ENCODE data around the gene CBY2. TPM values are rescaled to one million over a fixed set of nuclear protein-coding genes. Genes with fewer than 3 reads are reported as not detected.

Gene CBY2
- total and polyA plus RNA-seq, 2 donors: 0.05 to 0.07 TPM

- no peak for DNase-seq (ENCODE audit: low read depth in 6 of 9, low spot score in 9 of 9)
- Histone ChIP-seq H3K4me1 (ENCODE audit: control insufficient read depth in 2 of 2, insufficient read depth in 2 of 2, low read length in 2 of 2) (no peaks in the 10 kb centered on the region), H3K9me3 (ENCODE audit: control insufficient read depth in 2 of 2, insufficient read depth in 1 of 2, low read length in 1 of 2) (no peaks in the 10 kb centered on the region), H3K36me3 (ENCODE audit: control insufficient read depth in 2 of 2, insufficient read depth in 2 of 2, low read length in 1 of 2) (no peaks in the 10 kb centered on the region), H3K4me3 (ENCODE audit: low read length in 2 of 2) (no peak overlapping the region), H3K27me3 (ENCODE audit: control insufficient read depth in 2 of 2, insufficient read depth in 1 of 2, low read length in 1 of 2) (peaks cover 0 to 2% of the 10 kb centered on the region in 2 donors), H3K27ac (ENCODE audit: low read depth in 1 of 2, low read length in 1 of 2) (no peak overlapping the region)
- WGBS: 78% methylated on average over 5 of the region's 5 CpGs
These were observed 19.1 kb downstream of the CBY2 start for GRCh38 chr13:45721203-45721731.

- no peak for DNase-seq (ENCODE audit: low read depth in 6 of 9, low spot score in 9 of 9)
- no peak overlapping the region for H3K27ac ChIP-seq (ENCODE audit: low read depth in 1 of 2, low read length in 1 of 2)
- no peaks in the 10 kb centered on the region for H3K9me3 ChIP-seq (ENCODE audit: control insufficient read depth in 2 of 2, insufficient read depth in 1 of 2, low read length in 1 of 2)
- peaks cover 0 to 2% of the 10 kb centered on the region in 2 donors for H3K27me3 ChIP-seq (ENCODE audit: control insufficient read depth in 2 of 2, insufficient read depth in 1 of 2, low read length in 1 of 2)
- H3K4me1 ChIP-seq (ENCODE audit: control insufficient read depth in 2 of 2, insufficient read depth in 2 of 2, low read length in 2 of 2): no peaks in the 10 kb centered on the region
- 94% methylated on average over 2 of the region's 2 CpGs for WGBS
- H3K36me3 ChIP-seq (ENCODE audit: control insufficient read depth in 2 of 2, insufficient read depth in 2 of 2, low read length in 1 of 2): no peaks in the 10 kb centered on the region
- H3K4me3 ChIP-seq (ENCODE audit: low read length in 2 of 2): no peak overlapping the region
These were observed 21.7 kb downstream of the CBY2 start for GRCh38 chr13:45723798-45724197.

- H3K27ac ChIP-seq (ENCODE audit: low read depth in 1 of 2, low read length in 1 of 2): no peak overlapping the region
- no peaks in the 10 kb centered on the region for H3K27me3 ChIP-seq (ENCODE audit: control insufficient read depth in 2 of 2, insufficient read depth in 1 of 2, low read length in 1 of 2)
- H3K4me1 ChIP-seq (ENCODE audit: control insufficient read depth in 2 of 2, insufficient read depth in 2 of 2, low read length in 2 of 2): no peaks in the 10 kb centered on the region
- H3K36me3 ChIP-seq (ENCODE audit: control insufficient read depth in 2 of 2, insufficient read depth in 2 of 2, low read length in 1 of 2): no peaks in the 10 kb centered on the region
- H3K4me3 ChIP-seq (ENCODE audit: low read length in 2 of 2): no peak overlapping the region
- DNase-seq (ENCODE audit: low read depth in 6 of 9, low spot score in 9 of 9): peak in 4 of 9 donors; percentile 6 to 27 (median 12)
- no peaks in the 10 kb centered on the region for H3K9me3 ChIP-seq (ENCODE audit: control insufficient read depth in 2 of 2, insufficient read depth in 1 of 2, low read length in 1 of 2)
- 69% methylated on average over 6 of the region's 6 CpGs for WGBS
These were observed 26.6 kb downstream of the CBY2 start for GRCh38 chr13:45728759-45729158.

GRCh38 chr13:45731455-45731854 is 29.3 kb downstream of the CBY2 start:
- H3K4me3 ChIP-seq (ENCODE audit: low read length in 2 of 2): no peak overlapping the region
- H3K36me3 ChIP-seq (ENCODE audit: control insufficient read depth in 2 of 2, insufficient read depth in 2 of 2, low read length in 1 of 2): no peaks in the 10 kb centered on the region
- H3K27me3 ChIP-seq (ENCODE audit: control insufficient read depth in 2 of 2, insufficient read depth in 1 of 2, low read length in 1 of 2): no peaks in the 10 kb centered on the region
- no peaks in the 10 kb centered on the region for H3K4me1 ChIP-seq (ENCODE audit: control insufficient read depth in 2 of 2, insufficient read depth in 2 of 2, low read length in 2 of 2)
- 96% methylated on average over 3 of the region's 3 CpGs for WGBS
- no peaks in the 10 kb centered on the region for H3K9me3 ChIP-seq (ENCODE audit: control insufficient read depth in 2 of 2, insufficient read depth in 1 of 2, low read length in 1 of 2)
- DNase-seq (ENCODE audit: low read depth in 6 of 9, low spot score in 9 of 9): no peak
- H3K27ac ChIP-seq (ENCODE audit: low read depth in 1 of 2, low read length in 1 of 2): no peak overlapping the region

- no peaks in the 10 kb centered on the region for H3K27me3 ChIP-seq (ENCODE audit: control insufficient read depth in 2 of 2, insufficient read depth in 1 of 2, low read length in 1 of 2)
- 81% methylated on average over 5 of the region's 5 CpGs for WGBS
- no peak overlapping the region for H3K4me3 ChIP-seq (ENCODE audit: low read length in 2 of 2)
- H3K9me3 ChIP-seq (ENCODE audit: control insufficient read depth in 2 of 2, insufficient read depth in 1 of 2, low read length in 1 of 2): peaks cover 0 to 1% of the 10 kb centered on the region in 2 donors
- no peak for DNase-seq (ENCODE audit: low read depth in 6 of 9, low spot score in 9 of 9)
- no peaks in the 10 kb centered on the region for H3K36me3 ChIP-seq (ENCODE audit: control insufficient read depth in 2 of 2, insufficient read depth in 2 of 2, low read length in 1 of 2)
- H3K27ac ChIP-seq (ENCODE audit: low read depth in 1 of 2, low read length in 1 of 2): no peak overlapping the region
- H3K4me1 ChIP-seq (ENCODE audit: control insufficient read depth in 2 of 2, insufficient read depth in 2 of 2, low read length in 2 of 2): no peaks in the 10 kb centered on the region
These were observed 30.8 kb downstream of the CBY2 start for GRCh38 chr13:45732916-45733315.

GRCh38 chr13:45733361-45733760 is 31.2 kb downstream of the CBY2 start:
- Histone ChIP-seq H3K4me3 (ENCODE audit: low read length in 2 of 2) (no peak overlapping the region), H3K36me3 (ENCODE audit: control insufficient read depth in 2 of 2, insufficient read depth in 2 of 2, low read length in 1 of 2) (no peaks in the 10 kb centered on the region), H3K27ac (ENCODE audit: low read depth in 1 of 2, low read length in 1 of 2) (no peak overlapping the region), H3K9me3 (ENCODE audit: control insufficient read depth in 2 of 2, insufficient read depth in 1 of 2, low read length in 1 of 2) (peaks cover 0 to 1% of the 10 kb centered on the region in 2 donors), H3K27me3 (ENCODE audit: control insufficient read depth in 2 of 2, insufficient read depth in 1 of 2, low read length in 1 of 2) (no peaks in the 10 kb centered on the region), H3K4me1 (ENCODE audit: control insufficient read depth in 2 of 2, insufficient read depth in 2 of 2, low read length in 2 of 2) (no peaks in the 10 kb centered on the region)
- DNase-seq (ENCODE audit: low read depth in 6 of 9, low spot score in 9 of 9): no peak
- WGBS: 97% methylated on average over 5 of the region's 5 CpGs

- H3K27me3 ChIP-seq (ENCODE audit: control insufficient read depth in 2 of 2, insufficient read depth in 1 of 2, low read length in 1 of 2): no peaks in the 10 kb centered on the region
- H3K9me3 ChIP-seq (ENCODE audit: control insufficient read depth in 2 of 2, insufficient read depth in 1 of 2, low read length in 1 of 2): peaks cover 0 to 1% of the 10 kb centered on the region in 2 donors
- no peak overlapping the region for H3K27ac ChIP-seq (ENCODE audit: low read depth in 1 of 2, low read length in 1 of 2)
- H3K4me1 ChIP-seq (ENCODE audit: control insufficient read depth in 2 of 2, insufficient read depth in 2 of 2, low read length in 2 of 2): no peaks in the 10 kb centered on the region
- WGBS: 11% methylated on average over 2 of the region's 2 CpGs
- no peaks in the 10 kb centered on the region for H3K36me3 ChIP-seq (ENCODE audit: control insufficient read depth in 2 of 2, insufficient read depth in 2 of 2, low read length in 1 of 2)
- no peak for DNase-seq (ENCODE audit: low read depth in 6 of 9, low spot score in 9 of 9)
- no peak overlapping the region for H3K4me3 ChIP-seq (ENCODE audit: low read length in 2 of 2)
These were observed 35.5 kb downstream of the CBY2 start for GRCh38 chr13:45737571-45738017.

GRCh38 chr13:45742985-45743384 is 40.9 kb downstream of the CBY2 start:
- no peak for DNase-seq (ENCODE audit: low read depth in 6 of 9, low spot score in 9 of 9)
- Histone ChIP-seq H3K36me3 (ENCODE audit: control insufficient read depth in 2 of 2, insufficient read depth in 2 of 2, low read length in 1 of 2) (no peaks in the 10 kb centered on the region), H3K4me1 (ENCODE audit: control insufficient read depth in 2 of 2, insufficient read depth in 2 of 2, low read length in 2 of 2) (no peaks in the 10 kb centered on the region), H3K4me3 (ENCODE audit: low read length in 2 of 2) (no peak overlapping the region), H3K9me3 (ENCODE audit: control insufficient read depth in 2 of 2, insufficient read depth in 1 of 2, low read length in 1 of 2) (no peaks in the 10 kb centered on the region), H3K27me3 (ENCODE audit: control insufficient read depth in 2 of 2, insufficient read depth in 1 of 2, low read length in 1 of 2) (no peaks in the 10 kb centered on the region), H3K27ac (ENCODE audit: low read depth in 1 of 2, low read length in 1 of 2) (no peak overlapping the region)
- WGBS: 81% methylated on average over 5 of the region's 5 CpGs

GRCh38 chr13:45744979-45745378 is 42.9 kb downstream of the CBY2 start:
- H3K4me3 ChIP-seq (ENCODE audit: low read length in 2 of 2): no peak overlapping the region
- no peak for DNase-seq (ENCODE audit: low read depth in 6 of 9, low spot score in 9 of 9)
- H3K4me1 ChIP-seq (ENCODE audit: control insufficient read depth in 2 of 2, insufficient read depth in 2 of 2, low read length in 2 of 2): no peaks in the 10 kb centered on the region
- H3K36me3 ChIP-seq (ENCODE audit: control insufficient read depth in 2 of 2, insufficient read depth in 2 of 2, low read length in 1 of 2): no peaks in the 10 kb centered on the region
- no peaks in the 10 kb centered on the region for H3K9me3 ChIP-seq (ENCODE audit: control insufficient read depth in 2 of 2, insufficient read depth in 1 of 2, low read length in 1 of 2)
- no peaks in the 10 kb centered on the region for H3K27me3 ChIP-seq (ENCODE audit: control insufficient read depth in 2 of 2, insufficient read depth in 1 of 2, low read length in 1 of 2)
- no peak overlapping the region for H3K27ac ChIP-seq (ENCODE audit: low read depth in 1 of 2, low read length in 1 of 2)
- WGBS: 93% methylated on average over 3 of the region's 3 CpGs

Data from thymus (tissue), 11 donors.